Omental fat pad (tissue), 4 donors: ENCODE data around the gene HCAR2. TPM values are rescaled to one million over a fixed set of nuclear protein-coding genes. Genes with fewer than 3 reads are reported as not detected.
"Not testable (repeated sequence)": the region's sequence is repeated elsewhere in the genome, so short reads cannot be mapped to it uniquely, and the experiment has no call there.

Experiments
- ATAC-seq: fragments of 150-250 bp; one replicate; pipeline ENCODE4 v1.9.1; 2016; ENCODE audit warnings: mild to moderate bottlenecking, moderate library complexity; ENCODE audit not compliant: low FRiP score
- DNase-seq: peaks from one replicate; pipeline ENCODE4 v3.0.0-alpha.2; 2019; ENCODE audit warnings: low spot score
- CTCF ChIP-seq, 3 donors: fragments of 450-650 bp; IDR thresholded peaks; one replicate each; pipeline ENCODE4 v1.5.1; 2016 to 2017; ENCODE audit warnings: antibody characterized with exemption in 3 of 3, mild to moderate bottlenecking in 3 of 3, moderate library complexity in 2 of 3
- small RNA-seq: library from RNA; depleted of rRNA; stranded (forward); fragments of <200 nt; gene quantifications from one replicate; pipeline ENCODE3, GENCODE V24; 2016
- total RNA-seq, 4 donors: library from RNA; depleted of rRNA; stranded (reverse); fragments of >200 nt; gene quantifications; one replicate each; pipeline ENCODE4 v1.1.0, GENCODE V29; 2016

Gene HCAR2
- total RNA-seq, 4 donors from 2014 or later: 5.5 to 68.7 (median 19.2) TPM

GRCh38 chr12:122661938-122662337, 41.2 kb downstream of the HCAR2 start:
- no peak for TF ChIP-seq CTCF (IDR thresholded peaks at IDR 0.05)
- DNase-seq: no peak
- ATAC-seq: no peak

GRCh38 chr12:122661246-122661645, 41.9 kb downstream of the HCAR2 start:
- ATAC-seq: no peak
- no peak for TF ChIP-seq CTCF (IDR thresholded peaks at IDR 0.05)

GRCh38 chr12:122659579-122659978, 43.6 kb downstream of the HCAR2 start:
- no peak for DNase-seq
- ATAC-seq: no peak
- no peak for TF ChIP-seq CTCF (IDR thresholded peaks at IDR 0.05)

More at GRCh38 chr12:122661246-122661645, 41.9 kb downstream of the HCAR2 start:
- DNase-seq: no peak

GRCh38 chr12:122656298-122656697, 46.9 kb downstream of the HCAR2 start:
- ATAC-seq: no peak
- no peak for DNase-seq
- TF ChIP-seq CTCF (IDR thresholded peaks at IDR 0.05): no peak

- not testable (repeated sequence) for ATAC-seq, DNase-seq
These were observed 49.9 kb downstream of the HCAR2 start for GRCh38 chr12:122653291-122653690.

GRCh38 chr12:122651520-122652224, 51.5 kb downstream of the HCAR2 start:
- DNase-seq: no peak
- ATAC-seq: no peak
- TF ChIP-seq CTCF (IDR thresholded peaks at IDR 0.05): no peak

Small RNA genes lying within 50 kb of the gene (small RNA-seq; reads per million reads assigned to genes)
- gene AC026333.2: not detected

Other genes starting within 250 kb of the HCAR2 start
- 10 to 100 TPM; 15.4 to 38.5 (median 22.9) TPM for gene ZCCHC8, start 202.4 kb downstream of the HCAR2 start, total RNA-seq
- 100 to 1,000 TPM in 2 of 4 donors, 10 to 100 TPM in 2; 59.4 to 126 (median 100.0) TPM for gene RSRC2, start 176.4 kb downstream of the HCAR2 start, total RNA-seq
- gene KNTC1, start 176.1 kb downstream of the HCAR2 start, total RNA-seq: 10 to 100 TPM in 3 of 4 donors, 1 to 10 TPM in 1; 7.4 to 24.4 (median 11.9) TPM
- gene HCAR3, start 13.5 kb upstream of the HCAR2 start, total RNA-seq: 10 to 100 TPM in 1 of 4 donors, 1 to 10 TPM in 3; 1.8 to 23.1 (median 3.5) TPM
- gene HCAR1, start 27.5 kb upstream of the HCAR2 start, total RNA-seq: 10 to 100 TPM in 2 of 4 donors, 1 to 10 TPM in 2; 4.2 to 17.3 (median 9.9) TPM
- gene DENR, start 49.5 kb upstream of the HCAR2 start, total RNA-seq: 10 to 100 TPM; 18.2 to 26.5 (median 22.2) TPM
- gene CCDC62, start 71.2 kb upstream of the HCAR2 start, total RNA-seq: 1 to 10 TPM in 2 of 4 donors, under 1 TPM in 2; 0.72 to 1.4 (median 1.1) TPM
- 10 to 100 TPM; 11.4 to 65.6 (median 22.2) TPM for gene HIP1R, start 132.1 kb upstream of the HCAR2 start, total RNA-seq
- gene VPS37B, start 192.8 kb upstream of the HCAR2 start, total RNA-seq: 10 to 100 TPM; 20.7 to 45.0 (median 35.2) TPM